ENCODE results near the gene RTF2.

The RTF2 gene

DNA sequence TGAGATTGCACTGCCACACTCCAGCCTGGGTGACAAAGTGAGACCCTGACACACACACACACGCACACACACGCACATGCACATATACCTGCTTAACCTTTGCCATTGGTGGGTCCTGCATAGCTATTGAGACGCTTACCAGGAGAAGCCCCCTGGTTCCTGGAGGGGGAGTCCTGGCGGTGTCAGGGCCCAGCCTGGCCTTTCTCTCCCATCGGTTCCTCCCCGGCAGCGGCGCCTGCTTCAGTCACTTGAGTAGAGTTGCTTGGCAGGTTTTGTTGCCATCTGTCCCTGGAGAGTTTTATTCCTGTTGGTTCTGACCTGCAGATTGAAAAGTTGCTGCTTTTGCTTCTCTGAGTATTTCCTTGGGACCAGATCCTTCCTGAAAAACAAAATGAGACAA is 35.5 kb downstream of the RTF2 start:
- Histone ChIP-seq H3K4me1 (ENCODE audit: control insufficient read depth in 1 of 2, insufficient read depth in 2 of 2, low read length in 2 of 2) (no peaks in the 10 kb centered on the region), H3K27ac (ENCODE audit: low read length) (no peak overlapping the region), H3K4me3 (ENCODE audit: low read depth in 1 of 2, low read length in 2 of 2) (no peak overlapping the region), H3K36me3 (ENCODE audit: control insufficient read depth in 1 of 2, insufficient read depth in 2 of 2, low read length in 2 of 2) (peaks cover 0 to 6% of the 10 kb centered on the region in 2 donors), H3K27me3 (ENCODE audit: low read depth, low read length) (no peaks in the 10 kb centered on the region), H3K9me3 (ENCODE audit: control insufficient read depth in 1 of 2, low read length in 2 of 2) (no peaks in the 10 kb centered on the region)

- no peaks in the 10 kb centered on the region for H3K27me3 ChIP-seq (ENCODE audit: low read depth, low read length)
- H3K9me3 ChIP-seq (ENCODE audit: control insufficient read depth in 1 of 2, low read length in 2 of 2): no peaks in the 10 kb centered on the region
- peaks cover 0 to 3% of the 10 kb centered on the region in 2 donors for H3K4me1 ChIP-seq (ENCODE audit: control insufficient read depth in 1 of 2, insufficient read depth in 2 of 2, low read length in 2 of 2)
- peaks cover 0 to 6% of the 10 kb centered on the region in 2 donors for H3K36me3 ChIP-seq (ENCODE audit: control insufficient read depth in 1 of 2, insufficient read depth in 2 of 2, low read length in 2 of 2)
- H3K27ac ChIP-seq (ENCODE audit: low read length): no peak overlapping the region
- H3K4me3 ChIP-seq (ENCODE audit: low read depth in 1 of 2, low read length in 2 of 2): no peak overlapping the region
These were observed 36.1 kb downstream of the RTF2 start for GRCh38 chr20:56504373-56505005.

GRCh38 chr20:56506103-56506502 is 37.7 kb downstream of the RTF2 start:
- Histone ChIP-seq H3K4me3 (ENCODE audit: low read depth in 1 of 2, low read length in 2 of 2) (no peak overlapping the region), H3K36me3 (ENCODE audit: control insufficient read depth in 1 of 2, insufficient read depth in 2 of 2, low read length in 2 of 2) (peaks cover 0 to 6% of the 10 kb centered on the region in 2 donors), H3K4me1 (ENCODE audit: control insufficient read depth in 1 of 2, insufficient read depth in 2 of 2, low read length in 2 of 2) (peaks cover 0 to 5% of the 10 kb centered on the region in 2 donors), H3K9me3 (ENCODE audit: control insufficient read depth in 1 of 2, low read length in 2 of 2) (no peaks in the 10 kb centered on the region), H3K27ac (ENCODE audit: low read length) (no peak overlapping the region), H3K27me3 (ENCODE audit: low read depth, low read length) (no peaks in the 10 kb centered on the region)

DNA sequence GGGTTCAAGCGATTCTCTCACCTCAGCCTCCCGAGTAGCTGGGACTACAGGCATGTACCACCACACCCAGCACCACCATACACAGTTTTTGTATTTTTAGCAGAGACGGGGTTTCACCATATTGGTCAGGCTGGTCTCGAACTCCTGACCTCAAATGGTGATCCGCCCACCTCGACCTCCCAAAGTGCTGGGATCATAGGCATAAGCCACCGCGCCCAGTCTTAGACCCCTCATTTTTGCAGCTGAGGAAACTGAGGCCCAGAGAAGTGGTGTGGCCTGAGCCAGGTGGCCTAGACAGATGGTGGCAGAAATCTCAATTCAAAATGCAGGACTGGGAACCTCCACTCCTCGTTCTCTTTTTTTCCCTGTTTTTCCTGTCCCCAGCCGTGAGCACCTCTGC is 43.5 kb downstream of the RTF2 start:
- no peak overlapping the region for H3K4me3 ChIP-seq (ENCODE audit: low read depth in 1 of 2, low read length in 2 of 2)
- H3K36me3 ChIP-seq (ENCODE audit: control insufficient read depth in 1 of 2, insufficient read depth in 2 of 2, low read length in 2 of 2): peaks cover 1 to 4% of the 10 kb centered on the region in 2 donors
- H3K27ac ChIP-seq (ENCODE audit: low read length): no peak overlapping the region
- H3K4me1 ChIP-seq (ENCODE audit: control insufficient read depth in 1 of 2, insufficient read depth in 2 of 2, low read length in 2 of 2): peaks cover 0 to 22% of the 10 kb centered on the region in 2 donors
- no peaks in the 10 kb centered on the region for H3K9me3 ChIP-seq (ENCODE audit: control insufficient read depth in 1 of 2, low read length in 2 of 2)
- H3K27me3 ChIP-seq (ENCODE audit: low read depth, low read length): no peaks in the 10 kb centered on the region

DNA sequence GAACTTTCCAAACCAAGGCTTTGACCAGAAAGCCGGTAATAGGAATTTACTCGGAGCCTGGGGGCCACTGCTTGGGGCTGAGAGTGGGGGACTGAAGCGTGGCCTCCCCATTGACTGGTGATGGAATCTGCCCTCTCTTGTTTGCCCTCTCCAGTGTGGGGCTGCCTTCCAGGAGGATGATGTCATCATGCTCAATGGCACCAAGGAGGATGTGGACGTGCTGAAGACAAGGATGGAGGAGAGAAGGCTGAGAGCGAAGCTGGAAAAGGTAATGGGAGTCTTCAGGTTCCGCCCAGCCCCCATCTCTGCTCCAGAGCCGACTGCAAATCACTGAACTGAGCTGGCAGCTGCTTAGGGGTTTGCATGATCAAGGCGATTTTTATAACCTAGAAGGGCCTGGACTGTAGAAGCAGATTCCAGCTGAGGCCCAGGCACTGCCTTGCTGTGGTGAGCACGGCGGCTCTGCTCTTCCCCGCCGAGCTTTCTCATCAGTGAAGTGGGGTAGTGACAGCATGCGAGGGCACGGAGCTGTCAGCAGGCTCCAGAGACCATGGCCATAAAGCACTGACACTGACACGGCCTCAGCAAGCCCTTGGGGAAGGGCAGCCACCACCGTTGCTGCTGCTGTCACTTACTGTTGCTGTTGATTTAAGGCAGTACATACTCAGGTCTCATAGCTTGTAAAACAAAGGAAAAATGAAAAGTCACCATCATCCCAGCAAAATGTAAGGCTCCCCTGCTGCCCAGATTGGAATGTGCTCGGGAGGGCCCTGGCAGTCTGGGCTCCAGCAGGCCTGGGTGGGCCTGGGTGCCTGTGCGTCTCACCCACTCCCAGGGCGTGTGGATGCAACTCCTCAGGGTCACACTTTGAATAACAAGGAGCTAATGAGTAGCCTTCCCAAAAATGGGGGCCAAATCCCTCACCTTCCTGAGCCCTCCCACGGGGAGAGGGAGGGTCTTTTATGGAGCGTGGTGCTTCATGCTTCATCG is 45.0 kb downstream of the RTF2 start:
- H3K4me1 ChIP-seq (ENCODE audit: control insufficient read depth in 1 of 2, insufficient read depth in 2 of 2, low read length in 2 of 2): peaks cover 0 to 30% of the 10 kb centered on the region in 2 donors
- H3K36me3 ChIP-seq (ENCODE audit: control insufficient read depth in 1 of 2, insufficient read depth in 2 of 2, low read length in 2 of 2): peaks cover 16 to 18% of the 10 kb centered on the region in 2 donors
- no peak overlapping the region for H3K27ac ChIP-seq (ENCODE audit: low read length)
- H3K4me3 ChIP-seq (ENCODE audit: low read depth in 1 of 2, low read length in 2 of 2): no peak overlapping the region
- no peaks in the 10 kb centered on the region for H3K27me3 ChIP-seq (ENCODE audit: low read depth, low read length)
- H3K9me3 ChIP-seq (ENCODE audit: control insufficient read depth in 1 of 2, low read length in 2 of 2): no peaks in the 10 kb centered on the region

DNA sequence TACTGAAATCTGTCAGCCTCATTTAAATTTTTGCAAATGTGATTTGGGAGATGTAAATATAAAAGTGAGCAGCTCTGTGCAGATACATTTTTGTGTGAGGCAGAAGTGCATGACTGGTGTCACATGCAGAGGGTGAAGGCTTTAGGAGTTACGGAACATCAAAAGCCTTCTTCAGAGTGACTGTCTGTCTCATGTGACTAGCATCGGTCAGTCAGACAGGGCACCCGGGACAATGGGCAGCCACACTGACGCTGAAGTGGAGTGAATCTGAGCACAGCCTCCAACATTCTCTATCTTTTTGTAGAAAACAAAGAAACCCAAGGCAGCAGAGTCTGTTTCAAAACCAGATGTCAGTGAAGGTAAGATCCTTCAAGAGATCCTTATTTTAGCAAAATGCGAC is 48.2 kb downstream of the RTF2 start:
- H3K27me3 ChIP-seq (ENCODE audit: low read depth, low read length): no peaks in the 10 kb centered on the region
- H3K36me3 ChIP-seq (ENCODE audit: control insufficient read depth in 1 of 2, insufficient read depth in 2 of 2, low read length in 2 of 2): peaks cover 34 to 46% of the 10 kb centered on the region in 2 donors
- peaks cover 11 to 13% of the 10 kb centered on the region in 2 donors for H3K9me3 ChIP-seq (ENCODE audit: control insufficient read depth in 1 of 2, low read length in 2 of 2)
- no peak overlapping the region for H3K4me3 ChIP-seq (ENCODE audit: low read depth in 1 of 2, low read length in 2 of 2)
- peaks cover 0 to 25% of the 10 kb centered on the region in 2 donors for H3K4me1 ChIP-seq (ENCODE audit: control insufficient read depth in 1 of 2, insufficient read depth in 2 of 2, low read length in 2 of 2)
- no peak overlapping the region for H3K27ac ChIP-seq (ENCODE audit: low read length)

- no peaks in the 10 kb centered on the region for H3K27me3 ChIP-seq (ENCODE audit: low read depth, low read length)
- peaks cover 11 to 13% of the 10 kb centered on the region in 2 donors for H3K9me3 ChIP-seq (ENCODE audit: control insufficient read depth in 1 of 2, low read length in 2 of 2)
- H3K4me1 ChIP-seq (ENCODE audit: control insufficient read depth in 1 of 2, insufficient read depth in 2 of 2, low read length in 2 of 2): peaks cover 0 to 25% of the 10 kb centered on the region in 2 donors
- H3K36me3 ChIP-seq (ENCODE audit: control insufficient read depth in 1 of 2, insufficient read depth in 2 of 2, low read length in 2 of 2): peaks cover 34 to 49% of the 10 kb centered on the region in 2 donors
- no peak overlapping the region for H3K27ac ChIP-seq (ENCODE audit: low read length)
- no peak overlapping the region for H3K4me3 ChIP-seq (ENCODE audit: low read depth in 1 of 2, low read length in 2 of 2)
These were observed 48.8 kb downstream of the RTF2 start for GRCh38 chr20:56517211-56517610.

DNA sequence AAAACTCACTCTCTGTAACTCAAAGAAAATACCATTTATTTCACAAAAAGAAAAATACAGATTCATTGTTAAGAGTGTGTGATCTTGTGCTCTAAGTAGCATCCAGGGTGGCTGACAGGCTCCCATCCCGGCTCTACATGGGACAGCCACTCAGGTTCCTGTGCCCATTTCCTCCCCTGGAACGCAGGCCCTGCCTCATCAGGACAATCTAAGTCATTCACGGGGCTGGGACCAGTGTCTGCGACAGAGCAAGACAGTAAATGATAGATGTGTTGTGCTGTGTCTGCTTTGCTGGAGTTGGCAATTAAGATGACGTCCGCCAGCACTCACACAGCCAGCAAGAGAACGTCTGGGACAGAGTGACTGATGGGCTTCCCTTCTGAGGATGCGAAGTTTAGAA is 49.2 kb downstream of the RTF2 start:
- Histone ChIP-seq H3K4me3 (ENCODE audit: low read depth in 1 of 2, low read length in 2 of 2) (no peak overlapping the region), H3K4me1 (ENCODE audit: control insufficient read depth in 1 of 2, insufficient read depth in 2 of 2, low read length in 2 of 2) (peaks cover 0 to 25% of the 10 kb centered on the region in 2 donors), H3K27ac (ENCODE audit: low read length) (no peak overlapping the region), H3K36me3 (ENCODE audit: control insufficient read depth in 1 of 2, insufficient read depth in 2 of 2, low read length in 2 of 2) (peaks cover 34 to 49% of the 10 kb centered on the region in 2 donors), H3K9me3 (ENCODE audit: control insufficient read depth in 1 of 2, low read length in 2 of 2) (peaks cover 11 to 13% of the 10 kb centered on the region in 2 donors), H3K27me3 (ENCODE audit: low read depth, low read length) (no peaks in the 10 kb centered on the region)

DNA sequence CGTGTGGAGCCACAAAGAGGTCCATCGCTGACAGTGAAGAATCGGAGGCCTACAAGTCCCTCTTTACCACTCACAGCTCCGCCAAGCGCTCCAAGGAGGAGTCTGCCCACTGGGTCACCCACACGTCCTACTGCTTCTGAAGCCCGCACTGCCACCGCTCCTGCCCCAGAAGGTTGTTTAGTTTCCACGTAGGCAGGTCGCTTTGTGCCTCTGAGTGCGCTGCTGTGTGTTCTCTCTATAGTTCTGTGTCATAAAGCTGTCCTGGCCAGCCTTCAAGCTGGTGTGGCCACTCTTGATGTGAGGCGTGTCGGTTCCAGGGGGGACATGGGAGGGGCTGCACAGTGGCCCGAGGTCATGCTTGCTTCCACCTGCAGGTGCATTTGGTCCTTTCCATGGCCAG is 49.7 kb downstream of the RTF2 start:
- Histone ChIP-seq H3K9me3 (ENCODE audit: control insufficient read depth in 1 of 2, low read length in 2 of 2) (peaks cover 11 to 13% of the 10 kb centered on the region in 2 donors), H3K27me3 (ENCODE audit: low read depth, low read length) (no peaks in the 10 kb centered on the region), H3K4me3 (ENCODE audit: low read depth in 1 of 2, low read length in 2 of 2) (no peak overlapping the region), H3K36me3 (ENCODE audit: control insufficient read depth in 1 of 2, insufficient read depth in 2 of 2, low read length in 2 of 2) (peaks cover 34 to 49% of the 10 kb centered on the region in 2 donors), H3K4me1 (ENCODE audit: control insufficient read depth in 1 of 2, insufficient read depth in 2 of 2, low read length in 2 of 2) (peaks cover 0 to 25% of the 10 kb centered on the region in 2 donors), H3K27ac (ENCODE audit: low read length) (no peak overlapping the region)

DNA sequence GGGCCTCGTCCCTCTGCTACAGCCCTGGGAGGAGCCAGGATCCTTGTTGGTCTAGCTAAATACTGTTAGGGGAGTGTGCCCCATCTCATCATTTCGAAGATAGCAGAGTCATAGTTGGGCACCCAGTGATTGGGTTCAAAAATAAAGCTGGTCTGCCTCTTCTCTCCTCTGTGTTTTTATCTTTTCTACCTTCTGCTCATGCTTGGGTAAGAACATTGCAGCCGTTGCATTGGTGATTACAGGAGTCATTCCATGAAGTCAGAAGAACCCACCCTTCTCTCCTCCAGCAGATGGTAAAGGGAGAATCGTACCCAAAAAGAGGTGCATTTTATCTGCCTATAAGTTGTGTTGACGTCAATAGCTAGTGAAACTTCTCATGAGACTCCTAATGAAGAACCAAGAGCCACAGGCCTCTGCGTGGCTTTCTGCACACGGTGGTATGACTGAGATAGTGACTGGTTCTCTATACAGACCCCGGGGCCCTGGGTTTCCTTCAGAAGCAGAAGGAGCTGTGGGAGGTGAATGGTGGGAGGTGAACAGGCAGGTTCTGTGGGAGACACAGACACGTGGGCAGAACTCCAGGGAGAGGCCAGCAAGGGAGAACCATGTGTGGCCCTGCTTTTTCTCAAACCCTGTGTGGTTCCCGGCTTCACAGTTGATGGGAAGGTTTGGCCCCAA is 50.4 kb downstream of the RTF2 start:
- Histone ChIP-seq H3K9me3 (ENCODE audit: control insufficient read depth in 1 of 2, low read length in 2 of 2) (peaks cover 11 to 13% of the 10 kb centered on the region in 2 donors), H3K4me1 (ENCODE audit: control insufficient read depth in 1 of 2, insufficient read depth in 2 of 2, low read length in 2 of 2) (peaks cover 0 to 25% of the 10 kb centered on the region in 2 donors), H3K36me3 (ENCODE audit: control insufficient read depth in 1 of 2, insufficient read depth in 2 of 2, low read length in 2 of 2) (peaks cover 34 to 49% of the 10 kb centered on the region in 2 donors), H3K4me3 (ENCODE audit: low read depth in 1 of 2, low read length in 2 of 2) (no peak overlapping the region), H3K27me3 (ENCODE audit: low read depth, low read length) (no peaks in the 10 kb centered on the region), H3K27ac (ENCODE audit: low read length) (no peak overlapping the region)

- Histone ChIP-seq H3K27me3 (ENCODE audit: low read depth, low read length) (no peaks in the 10 kb centered on the region), H3K9me3 (ENCODE audit: control insufficient read depth in 1 of 2, low read length in 2 of 2) (peaks cover 11 to 13% of the 10 kb centered on the region in 2 donors), H3K27ac (ENCODE audit: low read length) (no peak overlapping the region), H3K36me3 (ENCODE audit: control insufficient read depth in 1 of 2, insufficient read depth in 2 of 2, low read length in 2 of 2) (peaks cover 34 to 49% of the 10 kb centered on the region in 2 donors), H3K4me1 (ENCODE audit: control insufficient read depth in 1 of 2, insufficient read depth in 2 of 2, low read length in 2 of 2) (peaks cover 0 to 25% of the 10 kb centered on the region in 2 donors), H3K4me3 (ENCODE audit: low read depth in 1 of 2, low read length in 2 of 2) (no peak overlapping the region)
These were observed 51.1 kb downstream of the RTF2 start for GRCh38 chr20:56519551-56519950.
